Tibial nerve (tissue), 4 donors: ENCODE data around the gene CXCR2. TPM values are rescaled to one million over a fixed set of nuclear protein-coding genes. Genes with fewer than 3 reads are reported as not detected.

ENCODE experiments used
- DNase-seq, 2 donors: peaks; one replicate each; pipeline ENCODE4 v3.0.0-alpha.2; 2019; ENCODE audit warnings: low spot score in 2 of 2
- H3K27ac ChIP-seq, 4 donors: fragments of 200-600 bp; sonication (generic) in 3 of 4; one replicate each; pipeline ENCODE4 v1.5.1; 2017 to 2019; ENCODE audit warnings: mild to moderate bottlenecking in 1 of 4
- H3K27me3 ChIP-seq, 2 donors: fragments of 200-600 bp; sonication (generic) in 1 of 2; one replicate each; pipeline versions ENCODE4 v1.5.1 to v1.6.0; 2017 to 2019
- H3K36me3 ChIP-seq, 3 donors: fragments of 200-600 bp; sonication (generic); one replicate each; pipeline ENCODE4 v1.5.1; 2018 to 2019
- H3K4me1 ChIP-seq, 4 donors: fragments of 200-600 bp; sonication (generic) in 3 of 4; one replicate each; pipeline ENCODE4 v1.5.1; 2017 to 2019
- H3K4me3 ChIP-seq, 4 donors: fragments of 200-600 bp; sonication (generic) in 3 of 4; one replicate each; pipeline ENCODE4 v1.5.1; 2017 to 2019; ENCODE audit warnings: mild to moderate bottlenecking in 1 of 4, moderate library complexity in 1 of 4
- H3K9me3 ChIP-seq, 4 donors: fragments of 200-600 bp; sonication (generic) in 3 of 4; one replicate each; pipeline ENCODE4 v1.5.1; 2017 to 2019
- EP300 ChIP-seq, 2 donors: sonication (generic); formaldehyde crosslinking; IDR thresholded peaks; one replicate each; pipeline ENCODE4 v1.6.1; 2017; ENCODE audit warnings: antibody characterized with exemption in 2 of 2, mild to moderate bottlenecking in 1 of 2
- POLR2A ChIP-seq, 2 donors: fragments of 450-650 bp; IDR thresholded peaks; one replicate each; pipeline ENCODE4 v1.6.1; 2017; ENCODE audit warnings: antibody characterized with exemption in 2 of 2, mild to moderate bottlenecking in 2 of 2, moderate library complexity in 2 of 2
- WGBS, 2 donors: methylation state at CpG; one replicate each; pipeline ENCODE4 v1.1.5; 2018; 5-methylcytosine and 5-hydroxymethylcytosine counted together
- total RNA-seq, 4 donors: library from RNA; depleted of rRNA; stranded (reverse); fragments of >200 nt; gene quantifications; one replicate each; pipeline ENCODE4 v1.1.0, GENCODE V29; 2016
- TF ChIP-seq, protein P1 (sequence below), 5 experiments: fragments of 200-600 bp in 3 of 5; fragments of 450-650 bp in 2 of 5; sonication (generic) in 3 of 5; IDR thresholded peaks; one replicate each; pipeline ENCODE4 v1.5.1; 2016 to 2019; ENCODE audit warnings: antibody characterized with exemption in 5 of 5, mild to moderate bottlenecking in 3 of 5, moderate library complexity in 2 of 5

CXCR2 gene
- total RNA-seq, 4 donors from 2014 or later, result 0.30 TPM; not detected in 3

DNA sequence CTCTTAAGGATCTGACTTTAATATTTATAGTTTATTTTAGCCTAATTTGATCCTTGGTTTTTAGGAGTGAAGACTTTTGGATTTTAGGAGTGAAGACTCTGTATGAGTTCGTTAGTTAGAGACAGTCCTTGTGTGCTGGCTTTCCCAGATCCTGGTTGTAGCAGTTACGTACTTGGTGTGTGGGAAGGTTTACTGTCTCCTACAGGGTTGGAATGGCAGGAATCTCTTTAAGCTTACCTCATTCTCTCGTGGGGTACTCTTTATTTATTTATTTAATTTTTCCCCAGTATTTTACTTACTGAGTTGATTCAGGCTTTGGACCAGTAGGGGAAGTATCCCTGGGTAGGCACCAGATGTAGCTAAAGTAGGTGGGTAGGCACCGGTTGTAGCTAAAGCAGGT, 1.8 kb upstream of the CXCR2 start:
- Histone ChIP-seq H3K27ac (no peak overlapping the region), H3K9me3 (peaks cover 0 to 27% (median 0%) of the 10 kb centered on the region in 4 donors), H3K36me3 (no peaks in the 10 kb centered on the region), H3K4me1 (peaks cover 0 to 13% (median 0%) of the 10 kb centered on the region in 4 donors), H3K4me3 (no peak overlapping the region), H3K27me3 (no peaks in the 10 kb centered on the region)
- 76 to 79% methylated on average over 4 of the region's 4 CpGs for WGBS, 2 donors
- no peak for DNase-seq
- no peak for TF ChIP-seq POLR2A (IDR thresholded peaks at IDR 0.05)
- TF ChIP-seq, protein P1, sequence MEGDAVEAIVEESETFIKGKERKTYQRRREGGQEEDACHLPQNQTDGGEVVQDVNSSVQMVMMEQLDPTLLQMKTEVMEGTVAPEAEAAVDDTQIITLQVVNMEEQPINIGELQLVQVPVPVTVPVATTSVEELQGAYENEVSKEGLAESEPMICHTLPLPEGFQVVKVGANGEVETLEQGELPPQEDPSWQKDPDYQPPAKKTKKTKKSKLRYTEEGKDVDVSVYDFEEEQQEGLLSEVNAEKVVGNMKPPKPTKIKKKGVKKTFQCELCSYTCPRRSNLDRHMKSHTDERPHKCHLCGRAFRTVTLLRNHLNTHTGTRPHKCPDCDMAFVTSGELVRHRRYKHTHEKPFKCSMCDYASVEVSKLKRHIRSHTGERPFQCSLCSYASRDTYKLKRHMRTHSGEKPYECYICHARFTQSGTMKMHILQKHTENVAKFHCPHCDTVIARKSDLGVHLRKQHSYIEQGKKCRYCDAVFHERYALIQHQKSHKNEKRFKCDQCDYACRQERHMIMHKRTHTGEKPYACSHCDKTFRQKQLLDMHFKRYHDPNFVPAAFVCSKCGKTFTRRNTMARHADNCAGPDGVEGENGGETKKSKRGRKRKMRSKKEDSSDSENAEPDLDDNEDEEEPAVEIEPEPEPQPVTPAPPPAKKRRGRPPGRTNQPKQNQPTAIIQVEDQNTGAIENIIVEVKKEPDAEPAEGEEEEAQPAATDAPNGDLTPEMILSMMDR (IDR thresholded peaks at IDR 0.05), result no peak
- TF ChIP-seq EP300 (IDR thresholded peaks at IDR 0.05), result no peak

DNA sequence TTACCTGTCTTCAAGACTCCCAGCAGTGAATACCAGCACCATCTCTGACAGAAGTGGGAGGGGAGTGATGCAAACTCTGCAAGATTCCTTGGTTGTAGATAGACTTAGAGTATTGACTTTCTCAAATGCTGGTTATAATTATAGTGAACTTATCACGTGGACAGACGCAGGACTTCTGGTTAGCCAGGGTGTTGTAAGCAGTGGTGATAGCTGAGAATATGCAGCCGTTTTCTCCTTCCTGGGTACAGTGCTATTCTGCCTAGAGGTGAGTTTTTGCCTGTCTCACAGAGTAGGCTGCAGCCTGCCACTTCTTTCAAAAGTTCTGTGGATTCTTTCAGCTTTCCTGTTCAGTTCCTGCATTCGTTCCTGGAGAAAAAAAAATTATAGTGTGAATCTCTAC, 733 bp upstream of the CXCR2 start:
- 40 to 45% methylated on average over 4 of the region's 4 CpGs for WGBS, 2 donors
- H3K4me1 ChIP-seq, result peaks cover 0 to 13% (median 0%) of the 10 kb centered on the region in 4 donors
- H3K27ac ChIP-seq, result no peak overlapping the region
- no peaks in the 10 kb centered on the region for H3K36me3 ChIP-seq
- H3K4me3 ChIP-seq, result no peak overlapping the region
- peaks cover 0 to 27% (median 0%) of the 10 kb centered on the region in 4 donors for H3K9me3 ChIP-seq
- no peak for DNase-seq
- TF ChIP-seq POLR2A (IDR thresholded peaks at IDR 0.05), result no peak
- TF ChIP-seq, protein P1 (IDR thresholded peaks at IDR 0.05), result no peak
- no peak for TF ChIP-seq EP300 (IDR thresholded peaks at IDR 0.05)
- H3K27me3 ChIP-seq, result no peaks in the 10 kb centered on the region

DNA sequence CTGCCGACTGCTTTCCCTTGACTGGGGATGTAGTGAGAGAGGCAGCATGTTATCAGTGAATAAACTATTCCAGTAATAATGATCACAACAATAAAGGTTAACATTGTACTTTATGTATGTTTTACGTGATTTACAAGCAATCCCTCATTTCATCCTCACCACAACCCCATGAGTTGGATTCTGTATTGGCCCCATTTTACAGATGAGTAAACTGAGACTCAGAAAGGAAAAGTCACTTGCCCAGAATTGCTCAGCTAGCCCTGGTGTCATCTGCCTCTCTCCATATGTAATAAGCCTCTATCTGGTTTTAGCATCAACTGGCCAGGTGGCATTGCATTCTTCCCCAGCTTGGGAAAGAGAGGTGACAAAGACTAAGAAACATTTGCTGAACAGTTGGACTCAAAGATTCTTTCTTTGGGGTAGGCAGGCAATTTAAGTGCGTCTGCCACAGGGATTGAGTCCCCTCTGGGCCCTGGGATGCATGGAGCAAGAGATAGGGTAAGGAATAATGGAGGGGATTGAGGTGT, 2.2 kb downstream of the CXCR2 start:
- Histone ChIP-seq H3K36me3 (no peaks in the 10 kb centered on the region), H3K27me3 (no peaks in the 10 kb centered on the region), H3K4me3 (no peak overlapping the region), H3K27ac (no peak overlapping the region), H3K4me1 (peaks cover 0 to 13% (median 0%) of the 10 kb centered on the region in 4 donors), H3K9me3 (peaks cover 0 to 3% (median 0%) of the 10 kb centered on the region in 4 donors)
- WGBS, 2 donors, result 80 to 84% methylated on average over 3 of the region's 3 CpGs
- TF ChIP-seq EP300 (IDR thresholded peaks at IDR 0.05) (no peak), POLR2A (IDR thresholded peaks at IDR 0.05) (no peak)
- TF ChIP-seq, protein P1 (IDR thresholded peaks at IDR 0.05), result no peak
- DNase-seq, result no peak

DNA sequence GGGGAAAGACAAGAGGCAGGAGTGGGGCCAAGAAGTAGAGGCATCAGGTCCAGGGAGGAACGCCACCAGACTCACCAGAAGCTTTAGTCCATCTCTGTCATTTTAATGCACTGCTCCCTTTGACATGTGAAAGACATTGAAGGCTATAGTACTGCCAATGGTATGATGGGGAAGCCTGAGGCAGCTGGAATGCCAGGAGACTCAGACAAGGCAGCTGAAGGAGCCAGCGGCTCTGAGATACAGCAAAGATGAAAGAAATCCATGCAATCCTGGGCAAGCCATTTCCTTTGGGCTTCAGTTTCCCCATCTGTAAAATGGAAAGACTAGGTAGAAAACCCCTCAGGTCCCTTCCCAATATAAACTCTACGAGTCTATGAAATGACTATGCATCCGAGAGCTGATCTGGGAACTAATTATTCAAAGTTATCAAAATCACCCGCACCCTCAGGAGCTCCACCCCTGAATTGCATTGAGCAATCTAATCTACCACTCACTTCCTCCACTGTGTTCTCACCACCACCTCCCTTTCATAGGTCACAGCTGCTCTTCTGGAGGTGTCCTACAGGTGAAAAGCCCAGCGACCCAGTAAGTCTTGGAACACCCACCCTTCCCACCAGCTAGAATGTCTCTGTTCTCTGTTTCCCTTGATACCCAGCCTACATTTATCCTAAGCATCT, 3.1 kb downstream of the CXCR2 start:
- TF ChIP-seq EP300 (IDR thresholded peaks at IDR 0.05) (no peak), POLR2A (IDR thresholded peaks at IDR 0.05) (no peak)
- TF ChIP-seq, protein P1 (IDR thresholded peaks at IDR 0.05), result no peak
- no peaks in the 10 kb centered on the region for H3K27me3 ChIP-seq
- H3K36me3 ChIP-seq, result no peaks in the 10 kb centered on the region
- peaks cover 0 to 13% (median 0%) of the 10 kb centered on the region in 4 donors for H3K4me1 ChIP-seq
- H3K4me3 ChIP-seq, result no peak overlapping the region
- 83 to 84% methylated on average over 6 of the region's 6 CpGs for WGBS, 2 donors
- no peak for DNase-seq
- H3K9me3 ChIP-seq, result no peaks in the 10 kb centered on the region
- no peak overlapping the region for H3K27ac ChIP-seq

DNA sequence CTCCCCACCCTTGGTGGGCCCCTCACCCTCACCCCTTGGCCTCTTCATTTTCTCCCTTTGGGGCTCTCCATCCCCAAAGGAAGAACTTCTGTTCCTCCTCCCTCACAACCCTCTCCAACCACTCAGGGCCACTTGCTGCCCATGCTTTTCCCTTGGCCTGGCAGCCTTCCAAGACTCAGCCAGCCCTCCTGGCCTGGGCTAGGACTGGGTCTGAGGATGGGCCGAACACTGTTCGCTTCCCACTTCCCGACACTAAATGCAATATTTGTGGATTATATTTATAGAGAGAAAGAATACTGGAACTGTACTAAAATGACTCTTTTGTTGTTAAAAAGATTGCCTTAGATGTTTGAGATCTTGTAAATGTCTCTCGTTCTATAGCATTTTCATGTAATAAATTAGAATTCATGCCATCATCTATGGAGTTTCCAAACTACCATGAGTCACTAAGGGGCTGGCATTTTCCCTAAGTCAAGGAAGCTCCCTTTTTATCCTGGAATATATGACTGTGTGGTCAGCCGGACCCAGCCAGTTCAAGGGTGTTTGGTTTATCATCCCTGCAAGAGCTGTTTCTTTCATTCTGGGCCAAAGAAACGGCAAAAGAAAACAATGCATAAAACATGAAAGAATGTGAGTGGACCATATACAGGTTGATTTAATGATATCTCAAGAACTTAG, 3.8 kb downstream of the CXCR2 start:
- 52 to 58% methylated on average over 6 of the region's 6 CpGs for WGBS, 2 donors
- H3K36me3 ChIP-seq, result no peaks in the 10 kb centered on the region
- H3K4me3 ChIP-seq, result no peak overlapping the region
- no peaks in the 10 kb centered on the region for H3K27me3 ChIP-seq
- no peak for DNase-seq
- TF ChIP-seq, protein P1 (IDR thresholded peaks at IDR 0.05), result no peak
- TF ChIP-seq EP300 (IDR thresholded peaks at IDR 0.05) (no peak), POLR2A (IDR thresholded peaks at IDR 0.05) (no peak)
- H3K4me1 ChIP-seq, result peaks cover 0 to 13% (median 0%) of the 10 kb centered on the region in 4 donors
- no peak overlapping the region for H3K27ac ChIP-seq
- no peaks in the 10 kb centered on the region for H3K9me3 ChIP-seq
